Measurements from ENCODE around the gene AGPAT4.

- TF ChIP-seq CTCF (IDR thresholded peaks at IDR 0.05; ENCODE audit: low read length) (no peak), EZH2 (IDR thresholded peaks at IDR 0.05; ENCODE audit: borderline replicate concordance, low read length) (no peak)
Measured at GRCh38 chr6:161228921-161229591, 44.8 kb downstream of the AGPAT4 start.

Measured in OCI-LY1 (cell line).